Esophagus (tissue), 2 donors: ENCODE data around the gene GSTT2. TPM values are rescaled to one million over a fixed set of nuclear protein-coding genes. Genes with fewer than 3 reads are reported as not detected.
"Not testable (repeated sequence)": the region's sequence is repeated elsewhere in the genome, so short reads cannot be mapped to it uniquely, and the experiment has no call there.

Experiments used
- H3K27ac ChIP-seq, 2 donors: one replicate each; pipeline ENCODE4 v1.5.1; 2013; ENCODE audit warnings: low read depth in 2 of 2, mild to moderate bottlenecking in 2 of 2, inconsistent platforms in 1 of 2, low read length in 1 of 2, moderate library complexity in 1 of 2
- H3K27me3 ChIP-seq, 2 donors: one replicate each; pipeline ENCODE4 v1.6.1; 2013; ENCODE audit warnings: low read length in 2 of 2, control low read depth in 1 of 2, mild to moderate bottlenecking in 1 of 2; ENCODE audit not compliant: insufficient read depth in 2 of 2, control insufficient read depth in 1 of 2
- H3K36me3 ChIP-seq, 2 donors: one replicate each; pipeline ENCODE4 v1.6.1; 2013; ENCODE audit warnings: low read length in 1 of 2; ENCODE audit not compliant: control insufficient read depth in 2 of 2, insufficient read depth in 2 of 2
- H3K4me1 ChIP-seq, 2 donors: one replicate each; pipeline ENCODE4 v1.6.1; 2013; ENCODE audit warnings: low read length in 1 of 2; ENCODE audit not compliant: control insufficient read depth in 2 of 2, insufficient read depth in 2 of 2
- H3K4me3 ChIP-seq, 2 donors: one replicate each; pipeline ENCODE4 v1.5.1; 2013; ENCODE audit warnings: low read length in 2 of 2, mild to moderate bottlenecking in 2 of 2, low read depth in 1 of 2, moderate library complexity in 1 of 2
- H3K9me3 ChIP-seq, 2 donors: one replicate each; pipeline ENCODE4 v1.6.1; 2013; ENCODE audit warnings: mild to moderate bottlenecking in 2 of 2, low read depth in 1 of 2, low read length in 1 of 2, moderate library complexity in 1 of 2; ENCODE audit not compliant: control insufficient read depth in 2 of 2, insufficient read depth in 1 of 2
- WGBS, 2 donors: extraction: QIAGEN DNeasy Blood & Tissue Kit; methylation state at CpG; one replicate each; pipeline ENCODE4 v1.1.7; 2013; 5-methylcytosine and 5-hydroxymethylcytosine counted together
- polyA plus RNA-seq, 2 donors: library from polyadenylated mRNA; stranded (reverse); fragments of 200-250 nt; gene quantifications; one replicate each; pipeline ENCODE4 v1.2.3, GENCODE V29; 2013
- donor health status: healthy with polysubstance abuse.
- donor health status: Bipolar disorder and iron deficiency.

The GSTT2 gene
- polyA plus RNA-seq, 2 donors = 0.11 to 0.92 TPM

- not testable (repeated sequence) for H3K4me1 ChIP-seq, H3K36me3 ChIP-seq, H3K27ac ChIP-seq, H3K4me3 ChIP-seq, H3K9me3 ChIP-seq, H3K27me3 ChIP-seq
- WGBS, 2 donors = 63 to 84% methylated on average over 2 of the region's 3 CpGs
Observed at GRCh38 chr22:23989583-23990244, 9.8 kb downstream of the GSTT2 start.

- not testable (repeated sequence) for H3K4me1 ChIP-seq, H3K27ac ChIP-seq, H3K27me3 ChIP-seq, H3K4me3 ChIP-seq, H3K36me3 ChIP-seq, H3K9me3 ChIP-seq
- WGBS, 2 donors = 78 to 80% methylated on average over 2 of the region's 2 CpGs
Observed at GRCh38 chr22:23993080-23993479, 13.1 kb downstream of the GSTT2 start.

- not testable (repeated sequence) for H3K36me3 ChIP-seq, H3K9me3 ChIP-seq, H3K4me3 ChIP-seq, H3K27me3 ChIP-seq, H3K27ac ChIP-seq, H3K4me1 ChIP-seq
- 66 to 72% methylated on average over 4 of the region's 4 CpGs for WGBS, 2 donors
Observed at GRCh38 chr22:23993581-23994177, 13.7 kb downstream of the GSTT2 start.

- Histone ChIP-seq H3K36me3 (no peaks in the 10 kb centered on the region), H3K9me3 (no peaks in the 10 kb centered on the region), H3K4me3 (no peak overlapping the region), H3K4me1 (no peaks in the 10 kb centered on the region), H3K27me3 (no peaks in the 10 kb centered on the region), H3K27ac (no peak overlapping the region)
- 75 to 91% methylated on average over 3 of the region's 3 CpGs for WGBS, 2 donors
Observed at GRCh38 chr22:23997092-23997491, 17.2 kb downstream of the GSTT2 start.

GRCh38 chr22:23999779-24000178 is 19.8 kb downstream of the GSTT2 start:
- not testable (repeated sequence) for H3K4me1 ChIP-seq, H3K36me3 ChIP-seq, H3K9me3 ChIP-seq, H3K27ac ChIP-seq, H3K27me3 ChIP-seq, H3K4me3 ChIP-seq
- 84 to 85% methylated on average over 7 of the region's 7 CpGs for WGBS, 2 donors

- Histone ChIP-seq H3K4me3 (no peak overlapping the region), H3K27ac (no peak overlapping the region), H3K4me1 (no peaks in the 10 kb centered on the region), H3K9me3 (no peaks in the 10 kb centered on the region), H3K36me3 (no peaks in the 10 kb centered on the region), H3K27me3 (no peaks in the 10 kb centered on the region)
- WGBS, 2 donors = 84 to 86% methylated on average over 9 of the region's 9 CpGs
Observed at GRCh38 chr22:24001314-24001713, 21.4 kb downstream of the GSTT2 start.

- 81 to 83% methylated on average over 10 of the region's 10 CpGs for WGBS, 2 donors
- Histone ChIP-seq H3K9me3 (no peaks in the 10 kb centered on the region), H3K27ac (no peak overlapping the region), H3K4me3 (no peak overlapping the region), H3K4me1 (no peaks in the 10 kb centered on the region), H3K27me3 (no peaks in the 10 kb centered on the region), H3K36me3 (no peaks in the 10 kb centered on the region)
Observed at GRCh38 chr22:24002272-24002671, 22.3 kb downstream of the GSTT2 start.

- H3K27ac ChIP-seq = no peak overlapping the region
- H3K4me3 ChIP-seq = no peak overlapping the region
- H3K4me1 ChIP-seq = no peaks in the 10 kb centered on the region
- no peaks in the 10 kb centered on the region for H3K27me3 ChIP-seq
- H3K9me3 ChIP-seq = no peaks in the 10 kb centered on the region
- WGBS, 2 donors = 75 to 78% methylated on average over 5 of the region's 5 CpGs
- no peaks in the 10 kb centered on the region for H3K36me3 ChIP-seq
Observed at GRCh38 chr22:24002851-24003250, 22.9 kb downstream of the GSTT2 start.

GRCh38 chr22:24003887-24004286 is 24.0 kb downstream of the GSTT2 start:
- H3K9me3 ChIP-seq = no peaks in the 10 kb centered on the region
- 75 to 76% methylated on average over 9 of the region's 9 CpGs for WGBS, 2 donors
- H3K4me3 ChIP-seq = no peak overlapping the region
- H3K27me3 ChIP-seq = no peaks in the 10 kb centered on the region
- no peaks in the 10 kb centered on the region for H3K36me3 ChIP-seq
- no peaks in the 10 kb centered on the region for H3K4me1 ChIP-seq
- no peak overlapping the region for H3K27ac ChIP-seq

GRCh38 chr22:24005201-24005600 is 25.3 kb downstream of the GSTT2 start, which contains the start of gene GSTT4:
TSS of gene GSTT4 (minus strand) at chr22:24005453. CDS start at chr22:24005356, 97 bp downstream.
- Histone ChIP-seq H3K27ac (no peak within 1 kb of the TSS), H3K4me1 (no peaks in the 10 kb centered on the region), H3K4me3 (no peak within 1 kb of the TSS), H3K36me3 (no peaks in the 10 kb centered on the region), H3K27me3 (no peaks in the 10 kb centered on the region), H3K9me3 (no peaks in the 10 kb centered on the region)
- 69 to 71% methylated on average over 6 of the region's 6 CpGs for WGBS, 2 donors
